OCI-LY1 (cell line): ENCODE results near the gene KDM3B.

Experiments
- H2AFZ ChIP-seq: fragments of 200-600 bp; sonication (generic), shearing (Covaris generic); 2 replicates; pipeline ENCODE4 v1.6.0; 2014; ENCODE audit warnings: antibody characterized with exemption, mild to moderate bottlenecking, low read length
- H3F3A ChIP-seq: fragments of 200-600 bp; sonication (generic), shearing (Covaris generic); 2 replicates; pipeline ENCODE4 v1.6.0; 2014; ENCODE audit warnings: mild to moderate bottlenecking, antibody characterized with exemption, low read length, moderate library complexity; ENCODE audit not compliant: insufficient read depth
- H3K27ac ChIP-seq: fragments of 200-600 bp; sonication (generic); 2 replicates; pipeline ENCODE4 v1.5.1; 2014; ENCODE audit warnings: low read length, mixed run types, mild to moderate bottlenecking, low read depth; ENCODE audit not compliant: poor library complexity, severe bottlenecking
- H3K27me3 ChIP-seq: fragments of 200-600 bp; sonication (generic); 2 replicates; pipeline ENCODE4 v1.6.0; 2014; ENCODE audit warnings: antibody characterized with exemption, mild to moderate bottlenecking, low read length, moderate library complexity; ENCODE audit not compliant: insufficient read depth
- H3K36me3 ChIP-seq: fragments of 200-600 bp; sonication (generic); 2 replicates; pipeline ENCODE4 v1.6.1; 2014; ENCODE audit warnings: mild to moderate bottlenecking, antibody characterized with exemption, low read length, moderate library complexity, mixed read lengths; ENCODE audit not compliant: insufficient read depth
- H3K4me1 ChIP-seq: fragments of 200-600 bp; sonication (generic); 2 replicates; pipeline ENCODE4 v1.5.1; 2014; ENCODE audit warnings: mild to moderate bottlenecking, low read length, moderate library complexity; ENCODE audit not compliant: insufficient read depth, severe bottlenecking
- H3K4me2 ChIP-seq: fragments of 200-600 bp; sonication (generic), shearing (Covaris generic); 2 replicates; pipeline ENCODE4 v1.6.1; 2014; ENCODE audit warnings: low read length
- H3K4me3 ChIP-seq: fragments of 200-600 bp; sonication (generic); 2 replicates; pipeline ENCODE4 v1.5.1; 2014; ENCODE audit warnings: low read length, low read depth, mild to moderate bottlenecking, mixed read lengths; ENCODE audit not compliant: poor library complexity, severe bottlenecking
- H3K79me2 ChIP-seq: fragments of 200-600 bp; shearing (Covaris generic); 2 replicates; pipeline ENCODE4 v1.6.1; 2016; ENCODE audit warnings: mixed run types, low read length, mixed read lengths; ENCODE audit not compliant: insufficient read depth
- H3K9ac ChIP-seq: fragments of 200-600 bp; sonication (generic), shearing (Covaris generic); 2 replicates; pipeline ENCODE4 v1.6.1; 2014; ENCODE audit warnings: mild to moderate bottlenecking, low read length, mixed read lengths
- H3K9me2 ChIP-seq: fragments of 200-600 bp; sonication (generic), shearing (Covaris generic); 2 replicates; pipeline ENCODE4 v1.6.1; 2014; ENCODE audit warnings: low read depth, mild to moderate bottlenecking, low read length, mixed read lengths
- H3K9me3 ChIP-seq: fragments of 200-600 bp; shearing (Covaris generic); 2 replicates; pipeline ENCODE4 v1.6.1; 2014; ENCODE audit warnings: low read length, mixed read lengths
- H4K20me1 ChIP-seq: fragments of 200-600 bp; sonication (generic), shearing (Covaris generic); 2 replicates; pipeline ENCODE4 v1.6.0; 2016; ENCODE audit warnings: mild to moderate bottlenecking, low read length; ENCODE audit not compliant: insufficient read depth
- CTCF ChIP-seq: fragments of 200-600 bp; sonication (generic), shearing (Covaris generic); IDR thresholded peaks from 2 replicates; pipeline ENCODE4 v1.5.1; 2017; ENCODE audit warnings: mild to moderate bottlenecking, antibody characterized with exemption, low read length, moderate library complexity, mixed read lengths
- EZH2 ChIP-seq: fragments of 200-600 bp; sonication (generic), shearing (Covaris generic); IDR thresholded peaks from 2 replicates; pipeline ENCODE4 v1.8.0; 2017; ENCODE audit warnings: borderline replicate concordance, mixed run types, mild to moderate bottlenecking, antibody characterized with exemption, low read length, moderate library complexity, mixed read lengths

KDM3B gene

GRCh38 chr5:138440159-138441073 is 87.9 kb downstream of the KDM3B start:
- Histone ChIP-seq H3K4me2 (no peak overlapping the region), H3K4me3 (no peak overlapping the region), H3K9me3 (no peaks in the 10 kb centered on the region), H3K36me3 (peaks cover 13% of the 10 kb centered on the region), H3K9me2 (no peaks in the 10 kb centered on the region), H3K27me3 (peaks cover 5% of the 10 kb centered on the region; the same call in 1 of the 2 replicates), H3K4me1 (peaks cover 12% of the 10 kb centered on the region), H3K79me2 (no peaks in the 10 kb centered on the region), H4K20me1 (no peaks in the 10 kb centered on the region), H3F3A (no peaks in the 10 kb centered on the region), H3K27ac (no peak overlapping the region), H3K9ac (no peak overlapping the region), H2AFZ (no peak overlapping the region)
- TF ChIP-seq CTCF (no peak), EZH2 (no peak)

- no peaks in the 10 kb centered on the region for H3K9me2 ChIP-seq
- no peaks in the 10 kb centered on the region for H3F3A ChIP-seq
- no peak overlapping the region for H3K27ac ChIP-seq
- H3K9me3 ChIP-seq: no peaks in the 10 kb centered on the region
- no peak overlapping the region for H3K9ac ChIP-seq
- H3K4me1 ChIP-seq: peaks cover 12% of the 10 kb centered on the region
- H4K20me1 ChIP-seq: no peaks in the 10 kb centered on the region
- peaks cover 5% of the 10 kb centered on the region for H3K36me3 ChIP-seq
- peaks cover 8% of the 10 kb centered on the region; the same call in 1 of the 2 replicates for H3K27me3 ChIP-seq
- no peak for TF ChIP-seq EZH2
- TF ChIP-seq CTCF: no peak
- no peak overlapping the region for H3K4me3 ChIP-seq
- H3K4me2 ChIP-seq: no peak overlapping the region
- no peaks in the 10 kb centered on the region for H3K79me2 ChIP-seq
- H2AFZ ChIP-seq: no peak overlapping the region
Observed at GRCh38 chr5:138441221-138441620, 88.7 kb downstream of the KDM3B start.

GRCh38 chr5:138444078-138444773 is 91.7 kb downstream of the KDM3B start:
- H2AFZ ChIP-seq: no peak overlapping the region
- no peak for TF ChIP-seq CTCF
- H3K4me1 ChIP-seq: peaks cover 4% of the 10 kb centered on the region
- H3K9me3 ChIP-seq: no peaks in the 10 kb centered on the region
- H3K79me2 ChIP-seq: no peaks in the 10 kb centered on the region
- H3K27me3 ChIP-seq: peaks cover 12% of the 10 kb centered on the region; the same call in 1 of the 2 replicates
- H3K4me2 ChIP-seq: no peak overlapping the region
- no peaks in the 10 kb centered on the region for H3F3A ChIP-seq
- H3K36me3 ChIP-seq: no peaks in the 10 kb centered on the region
- H3K9me2 ChIP-seq: no peaks in the 10 kb centered on the region
- H4K20me1 ChIP-seq: no peaks in the 10 kb centered on the region
- no peak overlapping the region for H3K4me3 ChIP-seq
- no peak overlapping the region for H3K9ac ChIP-seq
- no peak overlapping the region for H3K27ac ChIP-seq
